HS-5 (cell line): ENCODE results near the gene CDKN2B.
A peak's percentile ranks its signal among the peaks of the same experiment; 100 is the strongest.

Experiments used
- DNase-seq: peaks from one replicate; pipeline ENCODE4 v3.0.0-alpha.2; 2012; ENCODE audit warnings: low read depth

The CDKN2B gene

DNA sequence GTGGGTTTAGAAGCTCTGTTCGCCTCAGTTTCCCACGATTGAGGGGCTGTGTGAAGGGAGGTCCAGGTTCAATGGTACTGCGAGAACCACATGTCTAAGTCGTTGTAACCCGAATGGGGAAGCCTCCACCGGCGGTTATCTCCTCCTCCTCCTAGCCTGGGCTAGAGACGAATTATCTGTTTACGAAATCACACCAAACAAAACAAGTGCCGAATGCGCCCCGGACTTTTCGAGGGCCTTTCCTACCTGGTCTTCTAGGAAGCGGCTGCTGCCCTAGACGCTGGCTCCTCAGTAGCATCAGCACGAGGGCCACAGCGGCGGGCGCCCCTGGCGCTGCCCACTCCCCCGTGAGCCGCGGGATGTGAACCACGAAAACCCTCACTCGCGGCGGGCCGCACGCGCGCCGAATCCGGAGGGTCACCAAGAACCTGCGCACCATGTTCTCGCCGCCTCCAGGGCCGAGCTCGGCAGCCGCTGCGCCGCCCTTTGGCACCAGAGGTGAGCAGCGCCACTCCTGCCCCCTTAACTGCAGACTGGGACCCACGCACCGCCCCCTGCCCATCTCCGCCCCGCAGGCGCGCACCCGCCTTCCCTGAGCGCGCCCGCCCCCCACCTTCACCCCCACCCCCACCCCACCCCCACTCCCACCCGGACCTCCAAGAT is 15.1 kb downstream of the CDKN2B start, which contains the start of gene CDKN2A:
Gene CDKN2A, minus strand, starts transcription at position 500 of the 663 bp plus-strand sequence.
- no peak for DNase-seq

DNA sequence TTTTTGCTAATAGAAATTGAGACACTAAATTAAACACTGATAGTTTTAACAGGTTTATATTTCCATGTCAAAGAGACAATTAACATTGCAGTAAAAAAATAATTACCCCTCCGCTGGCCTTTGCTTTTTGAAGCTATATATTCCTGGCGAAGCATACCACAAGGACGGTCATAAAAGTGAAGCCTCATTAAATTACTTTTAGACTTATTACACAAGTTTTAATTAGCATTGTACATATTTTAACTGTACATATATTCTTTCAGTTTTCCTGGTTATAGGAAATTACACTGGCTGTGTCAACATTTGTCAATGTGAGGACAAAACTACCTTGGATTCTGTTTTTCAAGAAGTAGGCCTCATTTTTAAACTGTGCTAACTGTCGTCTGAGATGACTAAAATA is 16.1 kb downstream of the CDKN2B start:
- no peak for DNase-seq

DNA sequence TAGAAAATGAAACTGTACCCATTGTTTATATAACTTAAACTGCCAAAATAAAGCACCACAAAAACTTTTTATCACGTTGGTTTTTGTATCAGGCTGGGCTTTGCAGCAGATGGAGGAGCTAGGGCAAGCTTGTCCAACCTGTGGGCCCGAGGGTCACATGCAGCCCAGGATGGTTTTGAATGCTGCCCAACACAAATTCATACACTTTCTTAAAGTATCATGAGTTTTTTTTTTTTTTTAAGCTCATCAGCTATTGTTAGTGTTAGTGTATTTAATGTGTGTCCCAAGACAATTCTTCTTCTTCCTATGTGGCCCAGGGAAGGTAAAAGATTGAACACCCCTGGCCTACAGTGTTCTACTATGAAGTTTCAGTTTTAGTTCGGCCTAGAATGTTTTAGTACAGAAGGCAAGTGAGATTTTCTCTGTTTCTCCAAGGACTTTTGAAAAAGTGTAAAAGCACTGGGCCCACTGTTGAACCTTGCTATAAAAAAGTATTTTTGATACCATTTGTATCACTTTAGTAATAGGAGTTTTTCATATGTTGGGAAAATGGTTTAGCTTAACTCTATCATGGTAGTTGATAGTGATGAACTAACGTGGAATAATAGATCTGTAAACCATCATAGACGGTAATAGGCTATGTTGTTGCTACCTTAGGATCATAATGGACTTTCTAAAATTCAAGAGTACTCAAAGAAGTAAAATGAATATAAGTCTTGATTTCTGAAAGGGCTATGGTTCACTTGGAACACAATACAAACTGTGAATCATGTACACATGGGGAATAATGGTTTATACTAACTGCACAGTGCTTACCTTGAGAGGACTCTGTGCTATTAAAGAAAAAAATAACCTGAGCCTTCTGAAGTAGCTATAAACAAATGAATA is 17.8 kb downstream of the CDKN2B start:
- DNase-seq, result no peak

DNA sequence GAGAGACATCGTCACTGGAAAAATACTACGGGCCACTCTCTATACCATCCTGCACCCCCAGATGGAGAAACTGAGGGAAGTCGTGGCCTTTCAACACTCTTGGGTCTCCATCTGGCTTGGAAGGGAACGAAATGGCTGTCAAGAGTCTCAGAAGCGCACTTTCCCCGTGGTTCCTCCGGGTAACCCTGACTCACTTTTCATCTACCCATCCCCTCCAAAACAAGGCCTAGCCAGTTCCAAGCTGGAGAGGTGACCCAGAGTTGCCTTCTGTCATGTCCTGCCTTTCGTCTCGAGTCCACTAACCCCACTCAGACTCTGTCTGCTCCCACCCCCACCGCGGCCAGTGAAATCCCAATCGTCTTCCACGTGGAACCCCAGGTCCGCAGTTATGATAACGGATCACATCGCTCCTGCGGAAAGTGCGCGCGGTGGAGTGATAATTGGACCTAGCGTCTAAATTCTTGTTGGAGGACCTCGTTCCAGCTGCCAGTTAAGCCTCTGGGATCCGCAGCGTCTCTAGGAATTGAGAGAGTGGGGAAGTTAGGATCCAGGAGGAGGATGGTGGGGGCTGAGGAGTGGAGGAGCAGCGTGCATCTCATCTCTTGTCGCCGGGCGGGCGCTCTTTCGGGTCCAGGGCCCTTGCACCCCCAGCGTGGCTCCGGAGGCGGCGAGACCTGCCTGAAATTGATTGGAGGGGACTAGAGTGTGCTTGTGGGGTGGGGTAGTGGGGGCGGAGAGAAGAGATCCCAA is 19.5 kb downstream of the CDKN2B start:
- DNase-seq, result no peak

DNA sequence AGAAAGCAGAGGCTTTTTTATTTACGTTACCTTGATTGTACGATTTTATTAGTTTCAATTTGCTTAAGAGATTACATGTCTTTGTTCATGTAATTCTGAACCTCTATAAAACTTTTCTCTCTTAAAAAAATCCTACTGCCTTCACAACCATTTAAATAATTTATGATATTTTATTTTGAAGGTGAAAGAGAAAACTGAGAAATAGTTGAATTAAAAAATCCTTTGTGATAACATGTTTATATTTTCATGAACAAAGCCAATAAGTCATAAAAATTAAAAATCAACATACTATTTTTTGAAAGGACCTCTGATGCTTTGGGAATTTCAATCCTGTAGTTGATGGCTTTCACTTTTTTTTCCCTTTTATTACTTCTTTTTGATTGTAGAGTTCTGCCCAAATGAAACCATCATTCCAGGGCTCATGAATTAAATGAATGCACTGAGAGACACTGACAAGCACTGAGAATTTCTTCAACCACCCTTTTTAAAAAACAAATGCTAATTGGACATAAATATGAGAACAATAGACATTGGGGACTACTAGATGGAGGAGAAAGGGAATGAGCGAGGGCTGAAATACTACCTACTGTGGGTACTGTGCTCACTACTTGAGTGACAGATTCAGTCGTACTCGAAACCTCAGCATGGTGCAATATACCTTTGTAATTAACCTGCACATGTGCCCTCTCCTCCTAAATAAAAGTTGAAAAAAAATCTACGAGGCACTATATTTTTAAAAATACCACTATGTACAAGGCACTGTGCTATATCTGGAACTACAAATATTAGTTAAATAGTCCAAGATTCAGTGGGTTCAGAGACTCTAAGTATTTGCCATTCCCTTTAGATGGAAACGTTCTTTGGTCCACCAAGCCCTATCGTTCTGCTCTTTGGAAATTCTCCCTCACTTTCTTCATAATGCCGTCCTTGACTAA is 20.8 kb downstream of the CDKN2B start:
- no peak for DNase-seq

DNA sequence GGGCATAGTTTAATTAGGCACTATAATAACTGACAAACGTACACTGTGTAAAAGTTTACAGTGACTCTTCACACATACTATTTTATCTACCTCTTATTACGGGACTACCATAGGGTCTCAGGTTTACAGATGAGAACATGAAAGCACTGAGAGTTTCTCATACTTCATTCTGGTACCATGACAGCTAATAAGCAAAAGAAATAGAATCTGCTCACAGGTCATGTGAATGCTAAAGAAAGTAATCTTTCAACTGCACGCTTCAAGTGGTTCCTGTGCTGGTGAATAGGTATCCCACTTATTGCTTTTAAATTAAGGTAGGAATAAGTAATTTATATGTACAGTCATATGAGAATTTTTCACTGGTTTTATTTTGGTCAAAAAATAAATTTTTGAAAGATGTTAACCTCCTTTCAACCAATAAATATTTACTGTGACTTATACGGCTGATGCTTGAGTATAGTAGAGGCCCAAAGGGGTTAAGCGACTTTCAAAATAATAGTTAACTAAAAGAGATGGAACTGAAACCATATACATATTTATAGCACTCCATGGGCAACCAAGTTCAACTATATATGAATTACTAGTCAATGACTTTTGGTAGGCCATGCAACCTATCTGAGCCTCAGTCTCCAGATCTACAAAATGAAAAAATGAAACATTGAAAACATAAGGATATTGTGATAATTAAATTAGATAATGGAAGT is 23.0 kb downstream of the CDKN2B start:
- DNase-seq, result no peak

DNA sequence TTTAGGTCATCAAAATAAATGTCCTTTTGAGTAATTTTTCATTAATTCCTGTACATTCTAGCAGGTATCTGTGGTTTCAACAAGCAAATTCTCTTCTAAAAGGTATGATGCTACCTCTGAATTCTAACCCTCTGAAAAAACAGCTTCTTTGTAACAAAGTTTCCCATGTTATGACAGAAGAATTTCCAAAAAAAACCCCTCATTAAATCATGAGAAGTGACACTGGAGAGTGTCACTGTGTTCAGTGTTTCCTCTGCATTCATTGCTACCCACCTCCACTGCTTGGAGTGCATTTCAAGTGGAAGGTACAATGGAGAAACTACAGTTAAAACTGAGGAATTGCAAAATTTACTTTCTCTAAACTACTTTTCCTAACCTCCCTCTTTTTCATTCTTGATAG is 25.0 kb downstream of the CDKN2B start:
- no peak for DNase-seq

DNA sequence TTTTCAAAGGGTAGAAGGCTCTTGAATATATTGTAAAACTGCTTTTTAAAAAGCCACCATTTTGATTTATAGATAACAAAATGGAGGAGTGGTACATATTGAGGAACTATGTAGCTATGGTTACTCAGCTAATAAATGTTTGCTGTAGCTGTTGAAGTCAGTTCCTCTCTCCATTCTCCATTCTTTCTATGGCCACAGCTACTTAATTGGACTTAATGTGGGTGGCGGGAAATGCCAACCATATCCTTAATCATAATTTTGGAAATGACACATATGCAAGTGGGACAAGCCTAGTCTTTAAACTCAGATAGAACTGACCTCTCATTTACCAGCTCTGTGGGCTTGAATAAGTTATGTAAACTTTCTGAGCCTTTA is 25.6 kb downstream of the CDKN2B start:
- DNase-seq, result no peak

DNA sequence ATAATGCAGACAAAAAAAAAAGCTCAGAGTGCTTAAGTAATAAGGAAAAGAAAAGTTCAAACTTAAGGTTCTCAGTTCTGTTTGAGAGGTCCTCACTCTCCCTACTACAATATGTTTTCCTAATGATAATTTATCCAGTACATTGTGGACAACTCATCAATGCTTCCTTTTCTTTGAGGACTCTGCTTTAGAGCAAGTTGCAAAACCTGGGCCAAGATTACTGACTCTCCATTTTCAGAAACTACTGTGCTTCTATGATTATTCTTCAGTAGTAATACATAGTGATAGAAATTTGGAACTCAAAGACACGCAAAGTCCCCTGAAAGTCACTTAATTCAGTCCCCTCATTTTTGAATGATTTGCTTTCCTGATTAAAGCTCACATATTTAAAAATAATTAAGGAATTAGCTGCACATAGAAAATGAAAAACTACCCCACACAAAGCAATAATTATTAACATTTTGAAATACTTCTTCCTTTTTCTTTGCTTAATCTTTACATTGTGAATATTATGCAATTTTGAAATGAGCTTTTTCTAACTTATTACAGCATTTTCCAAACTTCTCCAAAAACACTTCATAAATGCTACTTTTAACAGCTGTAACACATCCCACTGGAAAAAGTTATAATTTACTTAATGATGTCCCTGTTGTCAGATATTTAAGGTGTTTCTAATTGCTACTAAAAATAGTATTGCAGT is 26.1 kb downstream of the CDKN2B start:
- no peak for DNase-seq

DNA sequence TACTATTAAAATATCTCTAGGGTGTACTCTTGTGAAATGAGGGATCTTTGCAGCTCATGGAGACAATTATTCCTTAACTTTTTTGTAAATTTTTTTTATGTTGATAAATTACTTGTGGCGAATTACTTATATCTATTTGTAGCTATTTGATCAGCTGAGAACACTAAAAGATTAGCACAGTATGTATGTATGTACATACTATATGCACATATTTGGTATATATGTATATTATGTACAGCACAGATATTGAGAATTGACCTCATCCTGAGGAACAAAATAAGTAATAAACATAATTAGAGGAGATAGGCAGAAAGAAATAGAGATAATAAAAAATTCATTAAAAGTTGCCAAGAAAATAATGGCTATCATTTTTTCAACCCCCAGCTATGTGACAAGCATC is 26.7 kb downstream of the CDKN2B start:
- DNase-seq, result no peak

DNA sequence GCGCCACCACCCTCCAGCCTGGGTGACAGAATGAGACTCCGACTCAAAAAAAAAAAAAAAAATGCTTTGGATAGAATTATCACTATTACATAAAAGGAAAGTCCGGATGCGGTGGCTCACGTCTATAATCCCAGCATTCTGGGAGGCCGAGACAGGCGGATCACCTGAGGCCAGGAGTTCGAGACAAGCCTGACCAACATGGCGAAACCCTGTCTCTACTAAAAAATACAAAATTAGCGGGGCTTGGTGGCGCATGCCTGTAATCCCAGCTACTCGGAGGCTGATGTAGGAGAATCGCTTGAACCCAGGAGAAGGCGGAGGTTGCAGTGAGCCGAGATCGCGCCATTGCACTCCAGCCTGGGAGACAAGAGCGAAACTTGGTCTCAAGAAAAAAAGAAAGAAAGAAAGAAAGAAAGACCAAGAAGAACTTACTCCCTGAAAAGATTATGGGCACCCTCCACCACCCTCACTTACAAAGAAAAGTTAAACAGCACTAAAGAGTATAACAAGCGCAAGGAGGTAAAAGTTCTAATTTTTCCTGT is 32.7 kb downstream of the CDKN2B start:
- DNase-seq, result no peak

DNA sequence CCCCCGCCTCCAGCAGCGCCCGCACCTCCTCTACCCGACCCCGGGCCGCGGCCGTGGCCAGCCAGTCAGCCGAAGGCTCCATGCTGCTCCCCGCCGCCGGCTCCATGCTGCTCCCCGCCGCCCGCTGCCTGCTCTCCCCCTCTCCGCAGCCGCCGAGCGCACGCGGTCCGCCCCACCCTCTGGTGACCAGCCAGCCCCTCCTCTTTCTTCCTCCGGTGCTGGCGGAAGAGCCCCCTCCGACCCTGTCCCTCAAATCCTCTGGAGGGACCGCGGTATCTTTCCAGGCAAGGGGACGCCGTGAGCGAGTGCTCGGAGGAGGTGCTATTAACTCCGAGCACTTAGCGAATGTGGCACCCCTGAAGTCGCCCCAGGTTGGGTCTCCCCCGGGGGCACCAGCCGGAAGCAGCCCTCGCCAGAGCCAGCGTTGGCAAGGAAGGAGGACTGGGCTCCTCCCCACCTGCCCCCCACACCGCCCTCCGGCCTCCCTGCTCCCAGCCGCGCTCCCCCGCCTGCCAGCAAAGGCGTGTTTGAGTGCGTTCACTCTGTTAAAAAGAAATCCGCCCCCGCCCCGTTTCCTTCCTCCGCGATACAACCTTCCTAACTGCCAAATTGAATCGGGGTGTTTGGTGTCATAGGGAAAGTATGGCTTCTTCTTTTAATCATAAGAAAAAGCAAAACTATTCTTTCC is 34.2 kb downstream of the CDKN2B start:
- peak; percentile 63 for DNase-seq

DNA sequence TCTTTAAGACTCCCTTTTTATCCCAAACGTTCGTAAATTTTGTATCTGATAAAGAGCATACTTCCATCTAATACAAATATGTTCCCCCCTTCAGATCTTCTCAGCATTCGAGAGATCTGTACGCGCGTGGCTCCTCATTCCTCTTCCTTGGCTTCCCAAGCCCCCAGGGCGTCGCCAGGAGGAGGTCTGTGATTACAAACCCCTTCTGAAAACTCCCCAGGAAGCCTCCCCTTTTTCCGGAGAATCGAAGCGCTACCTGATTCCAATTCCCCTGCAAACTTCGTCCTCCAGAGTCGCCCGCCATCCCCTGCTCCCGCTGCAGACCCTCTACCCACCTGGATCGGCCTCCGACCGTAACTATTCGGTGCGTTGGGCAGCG is 34.8 kb downstream of the CDKN2B start:
- DNase-seq, result no peak

DNA sequence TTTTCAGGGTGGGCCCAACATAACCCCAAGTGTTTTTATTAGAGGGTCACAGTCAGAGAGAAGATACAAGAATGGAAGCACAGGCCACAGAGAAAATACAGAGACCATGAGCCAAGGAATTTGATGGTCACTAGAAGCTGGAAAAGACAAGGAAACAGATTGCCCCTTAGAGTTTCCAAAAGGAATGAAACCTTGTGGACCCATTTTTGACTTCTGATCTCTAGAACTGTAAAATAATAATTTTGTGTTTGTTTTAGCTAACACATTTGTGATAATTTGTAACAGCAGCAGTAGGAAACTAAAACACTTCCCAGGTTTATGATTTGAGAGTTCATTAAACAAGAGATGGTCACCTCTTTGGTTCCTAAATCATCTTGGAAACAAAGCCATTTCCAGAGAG is 36.7 kb downstream of the CDKN2B start:
- DNase-seq, result no peak

DNA sequence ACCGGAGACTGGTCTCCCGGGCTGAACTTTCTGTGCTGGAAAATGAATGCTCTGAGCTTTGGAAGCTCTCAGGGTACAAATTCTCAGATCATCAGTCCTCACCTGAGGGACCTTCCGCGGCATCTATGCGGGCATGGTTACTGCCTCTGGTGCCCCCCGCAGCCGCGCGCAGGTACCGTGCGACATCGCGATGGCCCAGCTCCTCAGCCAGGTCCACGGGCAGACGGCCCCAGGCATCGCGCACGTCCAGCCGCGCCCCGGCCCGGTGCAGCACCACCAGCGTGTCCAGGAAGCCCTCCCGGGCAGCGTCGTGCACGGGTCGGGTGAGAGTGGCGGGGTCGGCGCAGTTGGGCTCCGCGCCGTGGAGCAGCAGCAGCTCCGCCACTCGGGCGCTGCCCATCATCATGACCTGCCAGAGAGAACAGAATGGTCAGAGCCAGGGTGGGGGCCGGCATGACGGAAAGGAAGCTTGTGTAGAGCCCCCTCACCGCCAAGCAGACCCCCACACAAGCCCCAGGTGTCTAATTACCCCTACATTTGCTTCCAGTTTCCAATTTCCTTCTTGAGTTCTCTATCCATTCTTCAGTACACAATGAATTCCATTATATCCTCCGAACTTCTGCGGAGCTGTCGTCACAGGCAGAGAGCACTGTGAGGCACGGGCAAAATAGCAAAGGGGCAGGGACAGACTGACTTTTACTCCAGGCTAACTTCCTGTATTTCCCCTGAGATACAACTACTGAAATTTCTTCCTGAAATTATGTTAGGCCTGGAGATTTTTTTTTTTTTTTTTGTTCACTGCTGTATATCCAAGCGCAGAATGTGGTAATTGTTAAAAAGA is 38.1 kb downstream of the CDKN2B start:
- no peak for DNase-seq

DNA sequence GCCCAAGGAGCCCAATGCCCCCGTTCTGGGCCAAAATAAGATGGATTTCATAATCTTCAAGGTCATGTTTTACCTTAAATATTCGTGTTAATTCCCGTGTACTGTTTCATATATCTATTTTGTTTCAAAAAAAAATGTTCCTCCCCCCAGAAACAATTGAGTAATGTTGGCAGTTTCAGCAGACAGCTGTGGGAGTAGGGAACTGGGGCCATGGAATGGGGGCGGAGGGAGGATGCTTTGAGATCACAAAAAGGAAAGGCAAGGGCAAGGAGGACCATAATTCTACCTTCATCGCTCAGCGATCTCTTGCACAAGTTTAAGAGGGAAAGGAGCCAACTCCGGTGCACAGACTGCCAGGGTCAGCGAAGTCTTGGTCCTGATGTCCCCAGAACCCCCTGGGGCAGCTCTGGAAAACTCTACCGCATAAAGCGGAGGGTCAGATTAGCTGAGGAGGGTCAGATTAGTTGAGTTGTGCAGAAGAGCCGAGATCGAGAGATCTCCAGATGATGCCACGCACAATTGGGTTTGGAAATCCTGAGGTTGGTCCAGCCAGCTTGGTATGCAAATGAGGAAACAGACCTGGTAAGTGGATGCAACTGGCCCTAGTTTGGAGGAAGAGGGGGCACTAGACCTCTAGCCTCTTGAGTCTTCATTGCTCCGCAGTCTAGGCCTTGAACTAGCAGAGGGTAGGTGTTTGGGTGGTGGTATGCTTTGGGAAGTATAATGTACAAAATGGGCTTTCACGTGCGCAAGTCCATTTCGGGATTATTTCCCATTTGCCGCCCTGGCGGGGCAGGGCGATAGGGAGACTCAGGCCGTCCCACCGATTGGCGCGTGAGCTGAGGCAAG is 38.9 kb downstream of the CDKN2B start:
- DNase-seq, result no peak
